AG08395 (cell line): ENCODE data around the gene NUDT8.
"Not testable (repeated sequence)": the region's sequence is repeated elsewhere in the genome, so short reads cannot be mapped to it uniquely, and the experiment has no call there.

ENCODE experiments used
- DNase-seq: peaks from one replicate; pipeline ENCODE4 v3.0.0; 2012; ENCODE audit warnings: mixed read lengths, low spot score

The NUDT8 gene

GRCh38 chr11:67641338-67642172 is 11.8 kb upstream of the NUDT8 start:
- DNase-seq = no peak

GRCh38 chr11:67640758-67641337 is 11.1 kb upstream of the NUDT8 start:
- DNase-seq = no peak

GRCh38 chr11:67640021-67640757 is 10.5 kb upstream of the NUDT8 start:
- DNase-seq = peak; percentile 69

GRCh38 chr11:67639438-67639859 is 9.7 kb upstream of the NUDT8 start, which contains the start of gene TBX10:
TBX10 (minus strand) TSS chr11:67639763; CDS start chr11:67639472, 291 bp downstream.
- DNase-seq = no peak

GRCh38 chr11:67638535-67639437 is 9.0 kb upstream of the NUDT8 start:
- no peak for DNase-seq

- not testable (repeated sequence) for DNase-seq
These were observed 7.7 kb upstream of the NUDT8 start for GRCh38 chr11:67637441-67637840.

GRCh38 chr11:67636962-67637361 is 7.2 kb upstream of the NUDT8 start:
- DNase-seq = no peak

- DNase-seq = no peak
These were observed 5.4 kb upstream of the NUDT8 start for GRCh38 chr11:67635231-67635521.

- no peak for DNase-seq
These were observed 4.9 kb upstream of the NUDT8 start for GRCh38 chr11:67634366-67635230.

GRCh38 chr11:67633758-67634365 is 4.1 kb upstream of the NUDT8 start:
- DNase-seq = no peak

GRCh38 chr11:67632982-67633755 is 3.4 kb upstream of the NUDT8 start:
- no peak for DNase-seq

- no peak for DNase-seq
These were observed 2.6 kb upstream of the NUDT8 start for GRCh38 chr11:67632175-67632981.

- no peak for DNase-seq
These were observed 2.1 kb upstream of the NUDT8 start for GRCh38 chr11:67631853-67632174.

GRCh38 chr11:67631411-67631810 is 1.7 kb upstream of the NUDT8 start:
- no peak for DNase-seq

GRCh38 chr11:67630943-67631331 is 1.2 kb upstream of the NUDT8 start:
- no peak for DNase-seq

- peak; percentile 99 for DNase-seq
These were observed 648 bp upstream of the NUDT8 start for GRCh38 chr11:67630228-67630942.

- no peak for DNase-seq
These were observed 889 bp downstream of the NUDT8 start for GRCh38 chr11:67628710-67629385.
